A673 (cell line): Measurements from ENCODE around the gene ZFR.

Experiments used
- CTCF ChIP-seq: fragments of 300-800, 200-600 bp; sonication (generic); conservative IDR thresholded peaks from 2 replicates; pipeline ENCODE4 v1.5.1; 2017; ENCODE audit warnings: low read depth, mild to moderate bottlenecking, antibody characterized with exemption, low read length, moderate library complexity, mixed read lengths
- EZH2 ChIP-seq: fragments of 200-600 bp; sonication (generic); IDR thresholded peaks from 2 replicates; pipeline ENCODE4 v1.6.1; 2017; ENCODE audit warnings: borderline replicate concordance, low read depth, mild to moderate bottlenecking, mixed read lengths, antibody characterized with exemption, low read length; ENCODE audit not compliant: poor library complexity, severe bottlenecking

GRCh38 chr5:32307769-32308194, 136.8 kb downstream of the ZFR start:
- TF ChIP-seq CTCF (no peak), EZH2 (no peak)
